Kidney (tissue), 14 donors: Measurements from ENCODE around the gene CSTPP1. TPM values are rescaled to one million over a fixed set of nuclear protein-coding genes. Genes with fewer than 3 reads are reported as not detected.
"Not testable (repeated sequence)": the region's sequence is repeated elsewhere in the genome, so short reads cannot be mapped to it uniquely, and the experiment has no call there.

Experiments
- DNase-seq, 5 donors: peaks; one replicate each; pipeline ENCODE4 v3.0.0-alpha.2; 2013 to 2020
- FAIRE-seq: peaks from 2 replicates; lab custom pipeline; 2012; peaks lifted over from hg19 to GRCh38; lab: Jason Lieb, UNC
- H3K27ac ChIP-seq, 2 donors: one replicate each; pipeline ENCODE4 v1.7.0; 2013; ENCODE audit warnings: low read depth in 2 of 2, low read length in 2 of 2, inconsistent platforms in 1 of 2
- H3K27me3 ChIP-seq: one replicate; pipeline ENCODE4 v1.7.1; 2013; ENCODE audit warnings: low read length, inconsistent platforms; ENCODE audit not compliant: control insufficient read depth, insufficient read depth
- H3K36me3 ChIP-seq, 3 donors: one replicate each; pipeline versions ENCODE4 v1.7.0 to v1.7.1; 2013; ENCODE audit warnings: low read length in 3 of 3, control low read depth in 1 of 3, inconsistent platforms in 1 of 3; ENCODE audit not compliant: insufficient read depth in 3 of 3, control insufficient read depth in 2 of 3
- H3K4me1 ChIP-seq, 3 donors: one replicate each; pipeline versions ENCODE4 v1.7.0 to v1.7.1; 2013; ENCODE audit warnings: low read length in 3 of 3, inconsistent platforms in 1 of 3, low read depth in 1 of 3; ENCODE audit not compliant: control insufficient read depth in 2 of 3, insufficient read depth in 2 of 3
- H3K4me3 ChIP-seq, 3 donors: one replicate each; pipeline versions ENCODE4 v1.7.0 to v1.8.1; 2013; ENCODE audit warnings: low read length in 3 of 3, control low read depth in 1 of 3, inconsistent platforms in 1 of 3
- H3K9ac ChIP-seq, 3 donors: one replicate each; pipeline versions ENCODE4 v1.7.0 to v1.7.1; 2013; ENCODE audit warnings: low read length in 3 of 3, control low read depth in 1 of 3, inconsistent platforms in 1 of 3
- H3K9me3 ChIP-seq, 3 donors: one replicate each; pipeline versions ENCODE4 v1.7.0 to v1.7.1; 2013; ENCODE audit warnings: low read length in 3 of 3, control low read depth in 1 of 3, inconsistent platforms in 1 of 3; ENCODE audit not compliant: control insufficient read depth in 2 of 3, insufficient read depth in 1 of 3
- CTCF ChIP-seq: IDR thresholded peaks from 3 replicates; pipeline ENCODE4 v1.5.1; 2012; ENCODE audit warnings: mild to moderate bottlenecking, moderate library complexity, borderline replicate concordance; ENCODE audit not compliant: insufficient read depth; ENCODE audit errors: extremely low read depth
- intact Hi-C: fragments of 100-400 bp; cut with DNase I; formaldehyde crosslinking; loops from one replicate; pipeline ENCODE4 v1.11.1; 2022
- polyA plus RNA-seq: library from polyadenylated mRNA; stranded (reverse); fragments of 350-450 nt; fragmentation: Illumina TruSeq; extraction: RNeasy Lipid Tissue Mini Kit (QIAGEN cat#74804); gene quantifications from one replicate; pipeline ENCODE4 v1.2.3, GENCODE V29; 2014; ENCODE audit warnings: low read depth, low replicate concordance; ENCODE audit not compliant: insufficient read depth
- total RNA-seq: library from RNA; stranded (reverse); fragmentation: NEBNext Ultra II Directional; extraction: Animal tissue kit (Norgen Biotek cat#: 25700); gene quantifications from one replicate; pipeline ENCODE4 v1.2.1, GENCODE V29; 2021
- donor health status: control.
- donor health status: control.
- donor health status: control.
- donor health status: control.
- donor health status: control.
- donor health status: DM: yes; HTN: yes; CAD: no.
- donor health status: Normal renal cell carcinoma (clear cell type).

Gene CSTPP1
- total and polyA plus RNA-seq, 2 donors from 2014 or later = 37.4 to 50.3 TPM

GRCh38 chr11:46987183-46987582, 50.6 kb downstream of the CSTPP1 start:
- TF ChIP-seq CTCF = no peak
- Histone ChIP-seq H3K4me1 (no peaks in the 10 kb centered on the region), H3K27ac (no peak overlapping the region), H3K9me3 (no peaks in the 10 kb centered on the region), H3K4me3 (no peak overlapping the region), H3K36me3 (peaks cover 0 to 7% (median 0%) of the 10 kb centered on the region in 3 donors), H3K9ac (no peak overlapping the region), H3K27me3 (no peaks in the 10 kb centered on the region)
- DNase-seq (no peak), FAIRE-seq (no peak)
- intact Hi-C loops = no loop called here

- H3K36me3 ChIP-seq, H3K9me3 ChIP-seq, DNase-seq, H3K9ac ChIP-seq, H3K27me3 ChIP-seq, intact Hi-C loops, FAIRE-seq, H3K27ac ChIP-seq, H3K4me3 ChIP-seq, H3K4me1 ChIP-seq: not testable (repeated sequence)
Measured at GRCh38 chr11:46989810-46990487, 53.4 kb downstream of the CSTPP1 start.

- TF ChIP-seq CTCF = no peak
- peaks cover 0 to 7% (median 0%) of the 10 kb centered on the region in 3 donors for H3K36me3 ChIP-seq
- H3K9me3 ChIP-seq = no peaks in the 10 kb centered on the region
- no peak overlapping the region for H3K27ac ChIP-seq
- no peaks in the 10 kb centered on the region for H3K4me1 ChIP-seq
- H3K27me3 ChIP-seq = no peaks in the 10 kb centered on the region
- intact Hi-C loops = no loop called here
- no peak overlapping the region for H3K4me3 ChIP-seq
- DNase-seq (peak in 2 of 5 donors; percentile 28 to 31), FAIRE-seq (no peak)
- no peak overlapping the region for H3K9ac ChIP-seq
Measured at GRCh38 chr11:46991391-46991790, 54.8 kb downstream of the CSTPP1 start.

- FAIRE-seq, H3K27ac ChIP-seq, H3K4me3 ChIP-seq, H3K4me1 ChIP-seq, intact Hi-C loops, H3K27me3 ChIP-seq, H3K9me3 ChIP-seq, DNase-seq, H3K36me3 ChIP-seq, H3K9ac ChIP-seq: not testable (repeated sequence)
Measured at GRCh38 chr11:46992386-46992785, 55.8 kb downstream of the CSTPP1 start.

GRCh38 chr11:46997796-46998195, 61.2 kb downstream of the CSTPP1 start:
- intact Hi-C loops, H3K9ac ChIP-seq, H3K36me3 ChIP-seq, H3K9me3 ChIP-seq, H3K27ac ChIP-seq, H3K4me3 ChIP-seq, H3K4me1 ChIP-seq, FAIRE-seq, H3K27me3 ChIP-seq, DNase-seq: not testable (repeated sequence)
